Sciatic nerve (tissue), 2 donors: ENCODE results near the gene UQCC2. TPM values are rescaled to one million over a fixed set of nuclear protein-coding genes. Genes with fewer than 3 reads are reported as not detected.

ENCODE experiments used
- ATAC-seq: fragments of 200-7000 bp; cut with Tn5 transposase; one replicate; pipeline ENCODE4 v1.9.1; 2020; ENCODE audit warnings: mild to moderate bottlenecking, moderate library complexity
- DNase-seq: peaks from one replicate; pipeline ENCODE4 v3.0.0-alpha.2; 2020; ENCODE audit warnings: low spot score
- intact Hi-C: fragments of 100-400 bp; cut with DNase I; formaldehyde crosslinking; loops from one replicate; pipeline ENCODE4 v1.14.2; 2022
- total RNA-seq: library from RNA; stranded (reverse); fragmentation: NEBNext Ultra II Directional; extraction: Animal tissue kit (Norgen Biotek cat#: 25700); gene quantifications from one replicate; pipeline ENCODE4 v1.2.1, GENCODE V29; 2021
- donor health status: DM: no; HTN: no; CAD: no.
- donor health status: DM: no; HTN: no; CAD: no.

The UQCC2 gene
- total RNA-seq, 1 donor from 2014 or later = 32.7 TPM

DNA sequence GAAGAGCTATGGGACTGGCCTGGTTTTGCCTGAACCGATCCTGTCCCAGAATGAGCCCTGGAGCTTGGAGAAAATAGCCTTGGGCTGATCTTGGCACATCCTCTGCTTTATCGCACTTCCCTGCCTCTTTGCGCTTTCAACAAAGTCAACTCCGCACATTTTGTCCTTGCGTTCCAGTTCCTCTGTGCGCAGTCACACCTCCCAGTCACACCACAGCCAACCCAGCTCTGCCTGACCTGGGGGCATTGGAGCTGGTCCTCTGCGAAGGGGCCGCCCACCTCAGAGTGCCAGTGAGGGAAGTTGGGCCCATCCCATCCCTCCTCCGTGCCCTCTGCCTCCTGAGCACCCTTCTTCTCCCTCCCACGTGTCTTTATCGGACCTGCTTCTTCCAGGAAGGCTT lies 16.9 kb upstream of the UQCC2 start:
- no peak for ATAC-seq
- intact Hi-C loops = no loop called here

DNA sequence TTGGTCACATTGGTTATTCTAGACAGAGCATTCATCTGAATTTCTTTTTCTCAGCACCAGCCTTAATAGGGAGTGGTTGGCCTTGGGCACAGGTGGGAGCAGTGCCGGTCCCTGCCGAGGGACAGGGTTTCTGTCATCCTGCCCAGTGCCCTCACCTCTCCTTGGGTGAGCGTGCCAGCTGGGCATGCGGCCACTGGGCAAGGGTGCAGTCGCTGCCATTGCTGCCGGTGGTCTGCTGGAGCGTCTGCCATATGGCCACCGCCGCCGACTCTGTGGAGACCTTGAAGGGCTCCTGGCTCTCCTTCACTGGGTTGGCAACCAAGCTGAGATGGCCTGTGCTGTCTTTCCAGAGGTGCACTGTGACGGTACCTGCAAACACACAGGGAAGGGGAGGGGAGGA lies 16.4 kb upstream of the UQCC2 start:
- ATAC-seq (no peak), DNase-seq (no peak)
- intact Hi-C loops = no loop called here

More for the DNA sequence above, 16.9 kb upstream of the UQCC2 start:
- no peak for DNase-seq

DNA sequence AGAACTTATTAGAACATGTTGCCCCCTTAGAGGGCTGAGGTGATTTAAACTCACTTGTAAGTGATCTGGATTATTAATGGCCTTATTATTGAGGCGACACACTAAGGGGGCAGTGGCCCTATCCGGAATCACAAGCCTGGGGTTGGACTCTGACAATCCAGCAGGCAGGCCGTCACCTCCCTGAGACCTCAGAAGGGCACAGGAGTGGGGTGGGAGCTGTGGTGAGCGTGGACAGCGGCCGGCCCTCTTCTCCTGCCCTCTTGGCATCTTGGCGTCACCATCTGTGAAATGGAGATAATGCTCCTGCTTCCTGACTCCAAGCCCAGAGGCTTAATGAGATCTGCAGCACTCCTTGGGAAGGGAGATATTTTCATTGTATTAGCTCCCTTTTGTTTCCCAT lies 15.6 kb upstream of the UQCC2 start:
- DNase-seq (no peak), ATAC-seq (no peak)
- intact Hi-C loops = no loop called here

DNA sequence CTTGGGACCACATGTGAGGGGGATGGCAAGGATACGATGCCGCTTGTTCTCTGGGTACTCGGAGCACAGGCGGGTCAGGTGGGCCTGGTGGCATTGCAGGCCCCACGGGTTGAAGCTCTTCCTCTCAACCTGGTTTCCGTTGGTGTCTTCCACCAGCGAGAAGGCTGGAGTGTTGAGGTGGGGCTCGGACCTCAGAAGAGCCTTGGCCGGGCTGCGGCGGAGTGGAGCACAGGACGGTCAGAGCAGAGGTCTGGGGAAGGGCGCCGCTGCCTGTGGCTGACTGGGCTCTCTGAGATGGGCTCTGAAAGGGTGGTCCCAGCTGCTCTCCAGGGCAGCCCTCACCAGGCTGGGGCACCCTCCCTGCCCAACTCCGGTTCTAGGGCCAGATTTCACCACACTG lies 15.2 kb upstream of the UQCC2 start:
- intact Hi-C loops = no loop called here
- ATAC-seq (no peak), DNase-seq (no peak)

DNA sequence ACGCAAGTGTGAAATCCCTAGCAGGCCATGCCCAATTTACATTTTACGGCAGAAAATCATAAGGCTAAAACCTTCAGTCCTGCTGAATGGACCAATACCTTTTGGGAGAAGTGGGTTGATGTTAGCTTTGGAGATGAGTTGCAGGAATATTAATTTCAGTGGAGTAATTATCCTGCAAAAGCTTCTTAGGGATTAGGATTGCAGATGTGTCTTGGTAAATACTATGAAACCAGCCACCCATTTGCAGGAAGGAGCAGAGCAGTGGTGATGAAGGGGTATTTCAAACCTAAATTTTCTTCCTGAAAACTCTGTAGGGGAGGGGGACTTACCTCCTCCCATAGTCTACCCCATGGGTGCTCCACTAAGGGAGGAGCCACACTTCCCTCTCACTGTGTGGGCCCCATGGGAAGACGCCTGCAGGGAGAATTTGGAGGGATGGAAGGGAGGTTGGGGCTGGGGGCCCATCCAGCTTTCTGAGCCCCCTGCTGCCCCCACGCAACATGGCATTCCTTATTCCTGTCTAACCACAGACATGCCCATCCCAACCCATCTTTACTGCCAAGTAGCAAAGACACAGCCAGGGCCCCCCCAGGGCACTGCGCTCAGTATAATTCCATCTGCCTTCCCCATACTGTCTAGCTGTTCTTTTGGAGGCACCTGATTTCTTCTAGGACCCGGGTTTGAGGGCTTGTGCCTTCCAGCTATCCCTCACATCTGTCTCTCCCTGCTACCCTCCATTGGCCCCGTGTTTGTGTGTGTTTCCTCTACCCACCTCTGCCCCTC lies 14.6 kb upstream of the UQCC2 start:
- no peak for DNase-seq
- intact Hi-C loops = no loop called here
- ATAC-seq = no peak

DNA sequence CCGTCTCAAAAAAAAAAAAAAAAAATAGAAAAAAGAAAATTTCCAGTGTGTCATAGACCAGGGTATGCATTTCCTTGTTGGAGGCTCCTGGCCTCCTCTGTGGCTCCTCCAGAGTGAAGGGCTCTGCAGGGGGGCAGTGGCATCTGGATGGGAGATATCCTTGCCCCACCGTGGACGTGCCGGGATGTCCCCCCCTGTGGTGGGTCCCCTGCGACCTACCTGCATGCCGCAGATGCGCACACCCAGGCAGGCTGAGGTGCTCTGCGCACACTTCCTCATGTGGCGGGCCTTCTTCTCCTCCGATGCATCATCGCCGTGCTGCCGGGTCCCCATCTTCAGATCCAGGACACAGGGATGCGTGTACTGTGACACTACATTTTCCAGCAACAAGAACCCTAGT lies 13.7 kb upstream of the UQCC2 start:
- DNase-seq = no peak
- no peak for ATAC-seq
- intact Hi-C loops = no loop called here

DNA sequence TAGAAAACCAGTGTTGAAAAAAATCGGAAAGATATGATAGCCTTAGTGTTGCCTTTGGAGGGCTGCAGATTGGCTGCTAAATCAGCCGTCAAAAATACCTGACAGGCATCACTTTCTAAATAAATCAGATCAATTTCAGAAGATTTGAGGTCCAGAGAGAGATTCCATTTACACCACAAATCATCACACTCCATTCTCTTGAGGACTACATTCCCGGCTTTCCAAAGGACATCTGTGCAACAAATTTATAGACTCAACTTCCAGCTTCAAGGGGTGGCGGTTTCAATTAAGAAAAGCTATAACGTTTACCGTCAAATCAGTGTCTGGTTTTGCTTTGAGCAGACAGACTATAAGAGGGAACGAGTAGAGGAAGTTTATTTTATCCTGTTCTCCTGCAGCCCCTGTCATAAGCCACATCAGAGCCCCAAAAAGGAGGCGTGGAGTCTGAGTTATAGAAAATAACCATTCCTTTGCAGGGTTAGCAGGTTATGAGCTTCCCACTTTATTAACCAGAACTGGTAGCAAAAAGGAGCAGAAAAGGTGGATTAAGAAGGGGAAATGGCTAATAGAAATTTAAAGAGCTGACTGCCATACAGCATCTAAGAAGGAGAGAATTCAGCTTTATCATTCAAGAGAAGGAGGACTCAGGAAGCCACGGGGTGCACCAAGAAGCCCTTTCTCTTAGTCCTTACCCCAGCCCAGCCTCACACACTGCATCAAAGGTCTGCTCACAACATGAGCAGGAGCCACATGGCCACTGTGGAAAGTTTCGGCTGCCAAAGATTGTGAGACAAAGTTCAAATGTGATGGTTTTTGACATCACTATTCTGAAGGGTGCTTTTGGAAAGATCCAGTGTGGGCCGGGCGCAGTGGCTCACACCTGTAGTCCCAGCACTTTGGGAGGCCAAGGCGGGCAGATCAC lies 12.9 kb upstream of the UQCC2 start:
- intact Hi-C loops = no loop called here
- ATAC-seq (no peak), DNase-seq (no peak)

DNA sequence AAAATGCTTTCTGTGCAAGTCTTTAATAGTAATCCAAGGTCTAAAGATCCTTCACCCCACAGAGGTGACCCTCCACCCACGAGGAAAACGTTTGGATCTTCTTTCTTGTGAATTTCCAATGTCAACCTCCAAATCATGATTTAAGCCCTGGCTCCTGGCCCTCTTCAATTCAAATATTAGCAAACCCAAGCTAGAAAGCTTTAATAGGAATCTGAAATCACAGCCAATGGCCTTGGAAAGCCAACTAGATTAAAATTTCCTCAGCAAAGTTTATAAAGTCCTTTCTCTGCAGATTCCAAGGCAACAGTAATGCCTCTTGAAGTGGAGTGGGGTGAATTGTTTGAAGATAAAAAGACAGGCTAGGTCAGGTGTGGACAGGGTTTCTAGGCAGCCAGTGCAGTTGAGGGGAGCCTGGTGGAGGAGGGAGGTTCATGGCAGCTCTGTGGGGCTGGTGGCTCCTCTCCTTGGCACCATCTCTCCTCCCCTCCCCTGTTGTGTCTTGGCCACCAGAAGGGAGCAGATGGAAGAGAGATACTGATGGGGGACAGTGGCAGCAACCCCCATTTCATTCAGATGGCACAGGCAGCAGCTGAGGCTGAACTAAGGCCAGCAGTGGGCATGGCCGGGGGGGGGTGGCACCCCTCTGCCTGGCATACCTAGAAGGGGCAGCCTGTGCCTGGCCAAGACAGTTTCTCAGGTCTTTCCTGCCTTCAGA lies 12.0 kb upstream of the UQCC2 start:
- intact Hi-C loops = no loop called here
- no peak for DNase-seq
- ATAC-seq = no peak

DNA sequence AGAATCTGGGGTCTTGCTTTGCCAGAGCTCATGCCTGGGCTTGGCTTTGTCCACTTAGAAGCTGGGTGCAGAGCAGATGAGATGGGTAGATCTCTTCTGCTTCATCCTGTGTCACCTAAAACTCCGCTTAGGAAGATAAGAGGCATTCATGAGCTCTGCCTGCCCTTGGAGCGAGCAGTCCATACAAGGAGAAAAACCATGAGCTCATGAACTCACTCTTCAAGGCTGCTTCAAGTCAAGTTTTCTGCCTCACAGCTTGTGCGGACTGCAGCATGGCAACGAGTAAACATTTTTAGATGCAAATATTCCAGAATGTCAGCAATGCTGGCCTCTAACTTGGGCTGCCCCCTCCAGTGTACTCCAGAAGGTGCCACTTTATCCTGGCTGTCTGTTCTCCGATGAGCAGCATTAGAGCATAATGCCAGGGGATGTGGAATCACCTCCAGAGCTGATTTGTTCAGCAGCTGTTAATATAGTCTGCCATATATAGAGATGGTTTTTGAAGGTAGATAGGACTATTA lies 10.7 kb upstream of the UQCC2 start:
- intact Hi-C loops = no loop called here
- no peak for DNase-seq
- no peak for ATAC-seq

DNA sequence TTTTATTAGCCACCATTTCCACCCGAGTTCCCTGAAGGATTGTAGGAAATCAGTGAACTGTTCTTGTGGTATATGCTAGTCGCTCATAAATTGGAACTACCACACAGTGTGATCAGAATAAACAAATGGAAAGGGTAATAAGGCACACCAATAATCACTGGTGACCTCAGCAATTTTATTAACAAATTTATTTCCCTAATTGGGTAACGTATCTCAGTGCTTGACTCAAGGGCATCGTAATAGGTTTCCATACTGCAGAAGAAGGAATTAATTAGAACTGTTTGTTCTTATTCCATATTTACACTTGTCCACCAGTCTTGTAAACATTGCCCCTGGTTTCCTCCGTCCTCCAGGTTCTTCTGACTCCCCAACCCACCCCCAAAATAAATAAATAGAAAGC lies 10.0 kb upstream of the UQCC2 start:
- ATAC-seq (no peak), DNase-seq (no peak)
- intact Hi-C loops = no loop called here

DNA sequence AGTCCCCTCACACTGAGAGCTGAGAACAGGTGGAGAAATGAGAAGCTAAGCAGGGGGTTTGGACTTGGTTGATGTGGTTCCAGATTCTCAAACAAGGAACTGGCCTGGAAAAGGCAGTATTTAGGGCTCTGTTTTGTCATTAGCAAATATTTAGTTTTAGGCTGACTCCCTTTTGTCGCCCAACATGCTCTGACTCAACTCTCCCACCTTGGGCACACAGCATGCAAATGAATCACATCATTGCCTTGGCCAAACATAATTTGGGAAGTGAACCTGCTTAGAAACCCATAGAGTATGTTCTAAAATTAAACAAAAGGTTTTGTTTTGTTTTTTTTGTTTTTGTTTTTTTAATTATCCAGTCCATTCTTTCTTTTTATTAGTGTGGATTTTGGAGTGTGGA lies 9.5 kb upstream of the UQCC2 start:
- DNase-seq (no peak), ATAC-seq (no peak)
- intact Hi-C loops = no loop called here

DNA sequence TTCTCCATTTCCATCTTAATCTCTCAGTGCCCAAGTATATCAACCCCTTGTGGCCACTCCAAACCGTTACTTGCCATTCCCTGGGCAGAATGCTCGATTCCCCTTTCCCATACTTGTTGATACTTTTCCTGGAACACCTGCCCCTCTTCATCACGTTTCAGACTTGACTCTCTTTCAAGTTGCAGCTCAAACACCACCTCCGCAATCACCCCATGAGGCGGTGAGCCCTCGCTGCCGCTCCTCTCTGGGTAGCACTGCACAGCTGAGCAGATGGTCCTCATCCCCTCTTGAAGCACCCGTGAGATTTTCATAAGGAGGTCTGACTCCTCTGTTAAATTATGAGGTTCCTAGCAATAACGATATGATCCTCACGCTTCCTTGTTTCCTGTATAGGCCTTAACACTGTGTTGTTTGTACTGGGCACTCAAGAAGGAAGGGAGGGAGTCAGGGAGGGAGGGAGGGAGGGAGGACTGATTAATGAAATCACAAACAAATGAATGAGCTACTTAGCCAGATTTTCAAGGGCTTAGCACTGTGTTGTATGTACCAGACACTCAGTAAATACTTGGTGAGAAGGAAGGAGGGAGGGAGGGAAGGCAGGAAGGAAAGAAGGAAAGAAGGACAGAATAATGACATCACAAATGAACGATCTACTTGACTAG lies 8.0 kb upstream of the UQCC2 start:
- no peak for DNase-seq
- intact Hi-C loops = no loop called here
- ATAC-seq = no peak

DNA sequence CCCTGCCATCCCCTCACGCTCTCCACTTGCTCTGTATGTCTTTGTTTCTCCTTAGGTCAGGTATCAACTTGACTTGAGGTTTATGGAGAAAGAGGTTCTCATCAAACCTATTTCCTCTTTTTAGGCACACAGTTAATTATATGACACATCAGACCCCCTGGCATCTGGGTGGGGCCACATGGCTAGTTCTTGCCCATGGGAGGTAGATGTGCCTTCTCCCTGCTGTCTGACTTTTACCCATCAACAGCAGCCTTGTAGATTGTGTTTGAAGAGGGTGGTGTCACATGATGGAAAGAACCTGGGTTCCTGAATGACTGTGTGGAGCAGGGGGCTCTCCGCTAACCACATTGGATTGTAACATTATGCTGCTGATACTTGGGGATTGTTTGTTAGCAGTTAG lies 7.2 kb upstream of the UQCC2 start:
- ATAC-seq (no peak), DNase-seq (no peak)
- intact Hi-C loops = no loop called here

DNA sequence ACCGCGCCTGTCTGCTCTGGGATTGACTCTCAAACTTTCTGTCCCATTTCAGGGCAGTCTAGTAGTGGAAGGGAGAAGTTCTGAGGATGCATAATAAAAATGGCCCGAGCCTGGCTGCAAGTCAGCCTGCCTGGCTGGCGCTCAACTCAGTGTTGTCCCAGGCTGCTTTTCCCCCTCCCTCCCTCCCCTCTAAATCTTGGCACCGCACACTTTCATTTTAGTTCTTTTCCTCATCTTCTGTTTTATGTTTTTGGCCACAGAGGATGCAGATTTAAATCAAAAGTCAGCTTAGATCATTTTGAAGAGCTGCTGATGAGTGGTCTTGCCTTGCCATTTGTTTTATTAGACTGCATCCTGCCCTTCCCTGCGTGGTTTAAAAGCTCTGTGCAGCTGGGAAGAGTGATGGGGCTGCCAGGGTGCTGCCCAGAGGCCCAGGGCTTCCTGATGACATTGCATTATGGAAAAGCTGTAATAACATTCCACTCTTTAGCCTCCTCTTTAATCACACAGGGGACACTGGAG lies 6.5 kb upstream of the UQCC2 start:
- ATAC-seq (peak; percentile 70), DNase-seq (no peak)
- intact Hi-C loops = no loop called here

DNA sequence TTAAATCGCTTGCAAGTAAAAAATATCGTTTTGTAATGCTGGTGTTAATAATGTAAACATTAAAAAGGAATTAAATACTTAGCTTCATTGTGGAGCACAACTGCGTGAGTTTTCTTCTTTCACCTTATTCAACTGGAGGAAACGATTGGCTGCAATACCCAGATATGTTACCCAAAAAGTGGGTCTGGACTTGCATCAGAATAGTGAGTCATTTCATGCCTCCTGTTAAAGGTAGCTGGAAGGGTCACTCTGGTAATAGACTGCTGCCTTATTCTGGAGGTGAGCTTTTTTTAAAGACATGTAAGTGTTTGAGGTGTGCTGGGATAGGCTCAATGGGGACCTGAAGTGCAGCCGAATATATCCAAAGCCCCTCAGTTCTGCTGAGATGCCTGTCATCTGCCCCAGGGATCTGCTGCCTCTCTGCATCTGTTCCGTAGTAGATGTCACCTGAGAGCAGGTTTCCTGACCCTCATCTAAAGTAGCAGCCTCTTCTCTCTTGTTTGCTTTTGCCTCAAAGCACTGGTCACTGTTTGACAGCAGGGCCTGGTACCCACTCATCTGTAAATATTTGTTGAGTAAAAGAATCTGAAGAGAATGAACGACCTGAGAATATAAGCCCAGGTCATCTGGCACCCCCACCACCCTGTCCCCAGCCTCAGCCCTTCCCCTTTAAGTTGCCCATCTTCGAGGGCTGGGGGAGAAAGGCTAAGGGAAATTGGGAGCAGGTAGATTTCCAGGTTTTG lies 5.6 kb upstream of the UQCC2 start:
- intact Hi-C loops = no loop called here
- DNase-seq (no peak), ATAC-seq (peak; percentile 6)

DNA sequence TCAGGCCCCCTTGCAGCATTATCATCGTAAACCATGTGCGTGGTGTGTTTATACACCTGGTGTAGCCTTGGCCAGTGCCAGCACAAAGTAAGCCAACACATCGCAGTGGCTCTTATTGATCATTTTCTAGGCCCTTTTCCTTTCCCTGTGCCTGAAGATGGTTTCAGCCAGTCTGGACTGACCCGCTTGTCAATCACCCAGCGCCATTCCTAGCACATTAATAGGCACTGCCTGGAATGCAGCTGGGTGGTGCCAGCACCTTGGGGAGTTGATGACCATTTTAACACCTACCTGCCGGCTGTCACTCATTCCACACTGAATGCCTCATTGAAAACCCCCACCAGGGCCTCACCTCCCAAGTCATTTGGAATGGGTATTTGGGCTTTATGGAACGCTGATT lies 4.9 kb upstream of the UQCC2 start:
- intact Hi-C loops = no loop called here
- DNase-seq (no peak), ATAC-seq (no peak)

DNA sequence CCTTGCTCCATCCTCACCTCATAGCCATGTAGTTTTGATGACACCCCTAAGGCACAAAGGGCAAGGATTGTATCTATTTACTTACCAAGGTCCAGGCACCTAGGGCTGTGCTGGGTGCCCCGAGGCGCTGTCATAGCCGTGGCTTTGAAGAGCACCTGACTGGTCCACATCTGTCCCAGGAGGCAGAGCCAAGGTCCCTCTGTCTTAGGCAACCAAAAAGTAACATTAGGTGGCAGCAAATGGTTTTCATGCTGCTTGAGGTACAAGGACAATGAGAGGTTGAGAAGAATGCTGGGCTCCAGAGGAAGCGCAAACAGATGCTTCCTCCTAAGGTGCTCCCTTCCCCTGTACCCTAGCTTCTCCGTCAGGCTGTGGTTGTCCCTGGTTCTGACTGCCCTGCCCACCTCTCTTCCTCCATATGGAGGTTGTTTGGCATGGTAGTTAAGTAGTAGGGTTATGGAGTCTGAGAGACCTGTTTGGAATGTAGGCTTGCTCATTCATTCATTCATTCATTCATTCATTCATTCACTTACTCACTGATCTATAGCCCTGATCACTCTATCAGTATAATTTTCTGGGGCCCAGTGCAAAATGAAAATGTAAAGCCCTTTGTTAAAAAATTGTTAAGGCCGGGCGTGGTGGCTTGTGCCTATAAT lies 3.0 kb upstream of the UQCC2 start:
- no peak for DNase-seq
- no peak for ATAC-seq
- intact Hi-C loops = no loop called here

DNA sequence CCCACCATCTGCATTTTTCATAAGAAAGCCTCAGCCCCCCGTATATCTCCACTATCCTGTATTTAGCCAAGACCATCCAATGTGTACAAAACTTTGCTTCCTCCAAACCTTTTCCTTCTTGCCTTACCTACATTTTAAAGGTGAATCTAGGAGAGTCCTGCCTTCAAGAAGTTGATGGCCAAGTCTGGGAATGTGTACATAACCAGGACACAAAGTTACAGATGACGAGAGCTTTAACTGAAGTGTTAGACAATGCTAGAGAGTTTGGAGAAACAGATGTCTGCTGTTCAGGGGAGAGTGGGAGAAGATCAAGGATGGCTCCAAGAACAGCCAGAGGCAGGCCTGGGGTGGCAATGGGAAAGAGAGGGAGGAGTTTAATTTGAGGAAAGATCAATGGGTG lies 2.3 kb upstream of the UQCC2 start:
- intact Hi-C loops = no loop called here
- no peak for DNase-seq
- no peak for ATAC-seq
